WTC11 (cell line): ENCODE measurements around the gene SPEM3. TPM values are rescaled to one million over a fixed set of nuclear protein-coding genes. Genes with fewer than 3 reads are reported as not detected.

Experiments
- ATAC-seq: fragments of 200-7000 bp; cut with Tn5 transposase; 2 replicates; pipeline ENCODE4 v1.10.0; 2021; ENCODE audit warnings: mild to moderate bottlenecking, moderate library complexity
- CTCF ChIA-PET: fragments of 300-600 bp; sonication (Branson Sonifier 250); formaldehyde crosslinking; loops from one replicate; lab custom pipeline; 2021; ENCODE audit warnings: antibody characterized with exemption; lab: Charles Lee
- POLR2A ChIA-PET: fragments of 350-600 bp; sonication (Branson Sonifier 250); formaldehyde crosslinking; loops from one replicate; lab custom pipeline; 2021; ENCODE audit warnings: antibody characterized with exemption; lab: Charles Lee
- DNase-seq: peaks from one replicate; pipeline ENCODE4 v3.0.0; 2021; ENCODE audit warnings: low spot score
- H3K27ac Mint-ChIP-seq: 2 replicates; pipeline ENCODE4 v1.8.0; 2021; ENCODE audit warnings: mixed read lengths
- H3K27me3 Mint-ChIP-seq: 2 replicates; pipeline ENCODE4 v1.8.0; 2021; ENCODE audit warnings: low read depth, mild to moderate bottlenecking, moderate library complexity, mixed read lengths
- H3K36me3 Mint-ChIP-seq: 2 replicates; pipeline ENCODE4 v1.8.0; 2021; ENCODE audit warnings: mixed read lengths
- H3K4me1 Mint-ChIP-seq: 2 replicates; pipeline ENCODE4 v1.8.0; 2022; ENCODE audit warnings: mixed read lengths
- H3K4me3 Mint-ChIP-seq: 2 replicates; pipeline ENCODE4 v1.8.0; 2021; ENCODE audit warnings: mild to moderate bottlenecking, moderate library complexity, mixed read lengths
- H3K9me3 Mint-ChIP-seq: 2 replicates; pipeline ENCODE4 v1.8.0; 2021; ENCODE audit warnings: mixed read lengths
- GTF2I ChIP-seq: fragments of 250-450 bp; sonication (Bioruptor Pico); conservative IDR thresholded peaks from 2 replicates; pipeline ENCODE4 v1.4.0; 2021; ENCODE audit warnings: mild to moderate bottlenecking
- HMGA2 ChIP-seq: fragments of 250-450 bp; sonication (Bioruptor Pico); IDR thresholded peaks from 2 replicates; pipeline ENCODE4 v1.4.0; 2021; ENCODE audit warnings: mild to moderate bottlenecking, moderate library complexity
- NR1H2 ChIP-seq: sonication (generic); formaldehyde crosslinking; IDR thresholded peaks from 2 replicates; pipeline ENCODE4 v1.9.0; 2021; ENCODE audit warnings: mild to moderate bottlenecking, moderate library complexity, missing genetic modification reagents
- RELA ChIP-seq: sonication (generic); formaldehyde crosslinking; IDR thresholded peaks from 2 replicates; pipeline ENCODE4 v1.8.1; 2022; ENCODE audit warnings: missing genetic modification reagents, mild to moderate bottlenecking, borderline replicate concordance
- ZNF416 ChIP-seq: fragments of 250-450 bp; sonication (Bioruptor Pico); IDR thresholded peaks from 2 replicates; pipeline ENCODE4 v1.9.0; 2021; ENCODE audit warnings: mild to moderate bottlenecking, inconsistent platforms
- total RNA-seq: library from RNA; stranded (reverse); gene quantifications from 3 replicates; pipeline ENCODE4 v1.2.3, GENCODE V29; 2021
- TF ChIP-seq, protein P1 (sequence below): sonication (generic); formaldehyde crosslinking; IDR thresholded peaks from 2 replicates; pipeline ENCODE4 v1.8.0; 2022; ENCODE audit warnings: mild to moderate bottlenecking, missing genetic modification reagents
- TF ChIP-seq, protein P2 (sequence below): sonication (generic); formaldehyde crosslinking; IDR thresholded peaks from 2 replicates; pipeline ENCODE4 v1.8.1; 2022; ENCODE audit warnings: mild to moderate bottlenecking, moderate library complexity, missing genetic modification reagents
- TF ChIP-seq, protein P3 (sequence below): sonication (generic); formaldehyde crosslinking; IDR thresholded peaks from 2 replicates; pipeline ENCODE4 v1.8.0; 2023; ENCODE audit warnings: missing genetic modification reagents
- TF ChIP-seq, protein P4 (sequence below): fragments of 250-450 bp; sonication (Bioruptor Pico); conservative IDR thresholded peaks from 2 replicates; pipeline ENCODE4 v1.9.0; 2021; ENCODE audit warnings: mild to moderate bottlenecking
- TF ChIP-seq, protein P5 (sequence below): fragments of 250-450 bp; sonication (Bioruptor Pico); IDR thresholded peaks from 2 replicates; pipeline ENCODE4 v1.9.0; 2021; ENCODE audit warnings: mild to moderate bottlenecking, borderline replicate concordance
- TF ChIP-seq, protein P6 (sequence below): fragments of 200-600 bp; IDR thresholded peaks from 2 replicates; pipeline ENCODE4 v1.8.0; 2022; ENCODE audit warnings: antibody characterized with exemption
- TF ChIP-seq, protein P7 (sequence below): sonication (generic); formaldehyde crosslinking; IDR thresholded peaks from 2 replicates; pipeline ENCODE4 v1.8.0; 2022; ENCODE audit warnings: mild to moderate bottlenecking, missing genetic modification reagents
- TF ChIP-seq, protein P8 (sequence below): sonication (generic); formaldehyde crosslinking; IDR thresholded peaks from 2 replicates; pipeline ENCODE4 v1.8.1; 2023; ENCODE audit warnings: mild to moderate bottlenecking, missing genetic modification reagents
- TF ChIP-seq, protein P9 (sequence below): sonication (generic); formaldehyde crosslinking; IDR thresholded peaks from 2 replicates; pipeline ENCODE4 v1.8.1; 2023; ENCODE audit warnings: mild to moderate bottlenecking, missing genetic modification reagents, moderate library complexity

SPEM3 gene
- total RNA-seq, 1 experiment from 2014 or later = not detected

DNA sequence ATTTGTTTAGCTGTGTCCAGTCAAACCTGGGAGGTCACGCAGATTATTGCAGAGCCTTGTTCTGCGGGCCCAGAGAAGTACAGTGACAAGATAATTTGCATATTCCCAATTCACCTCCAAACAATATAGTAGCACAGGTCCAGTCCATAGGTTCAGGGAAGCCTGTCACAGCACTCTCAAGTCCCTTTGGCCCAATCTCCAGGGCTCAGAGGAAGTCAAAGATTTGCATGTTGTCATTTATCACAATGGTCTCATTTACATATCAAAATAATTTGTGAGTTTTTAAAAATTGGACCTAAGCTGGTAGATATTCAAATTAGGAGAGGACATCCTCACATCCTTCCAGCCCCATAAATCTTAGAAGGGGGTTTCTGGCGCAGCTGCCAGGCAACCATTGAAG lies 38.8 kb downstream of the SPEM3 start (continued):
- TF ChIP-seq, protein P1, sequence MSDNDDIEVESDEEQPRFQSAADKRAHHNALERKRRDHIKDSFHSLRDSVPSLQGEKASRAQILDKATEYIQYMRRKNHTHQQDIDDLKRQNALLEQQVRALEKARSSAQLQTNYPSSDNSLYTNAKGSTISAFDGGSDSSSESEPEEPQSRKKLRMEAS (CRISPR knock-in tag) = no peak
- TF ChIP-seq, protein P2, sequence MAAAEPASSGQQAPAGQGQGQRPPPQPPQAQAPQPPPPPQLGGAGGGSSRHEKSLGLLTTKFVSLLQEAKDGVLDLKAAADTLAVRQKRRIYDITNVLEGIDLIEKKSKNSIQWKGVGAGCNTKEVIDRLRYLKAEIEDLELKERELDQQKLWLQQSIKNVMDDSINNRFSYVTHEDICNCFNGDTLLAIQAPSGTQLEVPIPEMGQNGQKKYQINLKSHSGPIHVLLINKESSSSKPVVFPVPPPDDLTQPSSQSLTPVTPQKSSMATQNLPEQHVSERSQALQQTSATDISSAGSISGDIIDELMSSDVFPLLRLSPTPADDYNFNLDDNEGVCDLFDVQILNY (CRISPR knock-in tag) = no peak
- no peak for TF ChIP-seq NR1H2
- TF ChIP-seq, protein P3, sequence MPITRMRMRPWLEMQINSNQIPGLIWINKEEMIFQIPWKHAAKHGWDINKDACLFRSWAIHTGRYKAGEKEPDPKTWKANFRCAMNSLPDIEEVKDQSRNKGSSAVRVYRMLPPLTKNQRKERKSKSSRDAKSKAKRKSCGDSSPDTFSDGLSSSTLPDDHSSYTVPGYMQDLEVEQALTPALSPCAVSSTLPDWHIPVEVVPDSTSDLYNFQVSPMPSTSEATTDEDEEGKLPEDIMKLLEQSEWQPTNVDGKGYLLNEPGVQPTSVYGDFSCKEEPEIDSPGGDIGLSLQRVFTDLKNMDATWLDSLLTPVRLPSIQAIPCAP = no peak
- TF ChIP-seq, protein P4, sequence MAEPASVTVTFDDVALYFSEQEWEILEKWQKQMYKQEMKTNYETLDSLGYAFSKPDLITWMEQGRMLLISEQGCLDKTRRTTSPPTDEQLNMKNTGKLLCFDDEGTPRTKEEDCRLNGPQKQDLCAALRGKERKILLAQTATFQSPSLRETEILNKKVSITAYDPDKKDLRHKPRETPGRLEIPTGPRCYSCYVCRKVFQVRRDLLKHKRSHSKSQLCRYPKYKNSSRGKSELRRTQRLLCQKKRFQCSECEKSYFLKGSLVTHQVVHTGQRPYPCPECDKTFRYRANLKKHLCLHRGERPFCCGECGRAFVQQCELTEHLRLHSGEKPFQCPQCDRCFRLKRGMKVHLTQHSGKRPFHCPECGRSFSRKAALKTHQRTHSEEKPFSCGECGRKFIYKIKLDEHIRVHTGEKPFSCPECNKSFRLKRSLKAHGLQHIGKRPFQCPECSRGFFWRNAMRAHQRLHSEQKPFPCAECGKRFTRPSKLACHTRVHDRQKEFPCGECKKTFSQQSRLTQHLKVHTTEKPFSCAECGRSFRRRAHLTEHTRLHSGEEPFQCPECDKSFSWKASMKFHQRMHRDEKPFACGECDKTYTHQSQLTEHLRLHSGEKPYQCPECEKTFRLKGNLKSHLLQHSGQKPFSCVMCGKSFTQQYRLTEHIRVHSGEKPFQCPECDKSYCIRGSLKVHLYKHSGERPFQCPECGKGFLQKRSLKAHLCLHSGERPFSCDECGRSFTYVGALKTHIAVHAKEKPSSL = no peak

DNA sequence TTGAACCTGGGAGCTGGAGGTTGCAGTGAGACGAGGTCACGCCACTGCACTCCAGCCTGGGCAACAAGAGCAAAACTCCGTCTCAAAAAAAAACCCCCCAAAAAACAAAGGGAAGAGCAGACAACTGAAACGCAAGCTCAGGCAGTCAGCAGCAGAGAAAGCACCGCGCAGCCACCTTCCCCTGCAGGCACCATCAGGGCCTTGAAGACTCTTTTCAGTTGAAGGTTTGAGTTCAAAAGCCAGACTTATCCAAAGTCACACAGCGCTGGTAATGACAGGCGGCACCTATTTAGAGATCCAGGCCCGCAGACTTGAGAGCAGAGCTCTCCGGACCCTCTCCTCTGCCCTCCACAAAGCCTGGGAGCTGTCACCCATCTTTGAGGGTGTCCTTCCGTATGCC lies 39.6 kb downstream of the SPEM3 start:
- no peaks in the 10 kb centered on the region for H3K27me3 Mint-ChIP-seq
- H3K4me1 Mint-ChIP-seq = 0 out of 2 replicates have a peak, but pooled peaks cover 6% of the 10 kb centered on the region
- ChIA-PET CTCF (no interaction called here), POLR2A (no interaction called here)
- peak overlapping the region; percentile 41 for H3K27ac Mint-ChIP-seq
- ATAC-seq (no peak), DNase-seq (no peak)
- TF ChIP-seq NR1H2 = no peak
- TF ChIP-seq, protein P5, sequence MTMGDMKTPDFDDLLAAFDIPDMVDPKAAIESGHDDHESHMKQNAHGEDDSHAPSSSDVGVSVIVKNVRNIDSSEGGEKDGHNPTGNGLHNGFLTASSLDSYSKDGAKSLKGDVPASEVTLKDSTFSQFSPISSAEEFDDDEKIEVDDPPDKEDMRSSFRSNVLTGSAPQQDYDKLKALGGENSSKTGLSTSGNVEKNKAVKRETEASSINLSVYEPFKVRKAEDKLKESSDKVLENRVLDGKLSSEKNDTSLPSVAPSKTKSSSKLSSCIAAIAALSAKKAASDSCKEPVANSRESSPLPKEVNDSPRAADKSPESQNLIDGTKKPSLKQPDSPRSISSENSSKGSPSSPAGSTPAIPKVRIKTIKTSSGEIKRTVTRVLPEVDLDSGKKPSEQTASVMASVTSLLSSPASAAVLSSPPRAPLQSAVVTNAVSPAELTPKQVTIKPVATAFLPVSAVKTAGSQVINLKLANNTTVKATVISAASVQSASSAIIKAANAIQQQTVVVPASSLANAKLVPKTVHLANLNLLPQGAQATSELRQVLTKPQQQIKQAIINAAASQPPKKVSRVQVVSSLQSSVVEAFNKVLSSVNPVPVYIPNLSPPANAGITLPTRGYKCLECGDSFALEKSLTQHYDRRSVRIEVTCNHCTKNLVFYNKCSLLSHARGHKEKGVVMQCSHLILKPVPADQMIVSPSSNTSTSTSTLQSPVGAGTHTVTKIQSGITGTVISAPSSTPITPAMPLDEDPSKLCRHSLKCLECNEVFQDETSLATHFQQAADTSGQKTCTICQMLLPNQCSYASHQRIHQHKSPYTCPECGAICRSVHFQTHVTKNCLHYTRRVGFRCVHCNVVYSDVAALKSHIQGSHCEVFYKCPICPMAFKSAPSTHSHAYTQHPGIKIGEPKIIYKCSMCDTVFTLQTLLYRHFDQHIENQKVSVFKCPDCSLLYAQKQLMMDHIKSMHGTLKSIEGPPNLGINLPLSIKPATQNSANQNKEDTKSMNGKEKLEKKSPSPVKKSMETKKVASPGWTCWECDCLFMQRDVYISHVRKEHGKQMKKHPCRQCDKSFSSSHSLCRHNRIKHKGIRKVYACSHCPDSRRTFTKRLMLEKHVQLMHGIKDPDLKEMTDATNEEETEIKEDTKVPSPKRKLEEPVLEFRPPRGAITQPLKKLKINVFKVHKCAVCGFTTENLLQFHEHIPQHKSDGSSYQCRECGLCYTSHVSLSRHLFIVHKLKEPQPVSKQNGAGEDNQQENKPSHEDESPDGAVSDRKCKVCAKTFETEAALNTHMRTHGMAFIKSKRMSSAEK = no peak
- no peaks in the 10 kb centered on the region for H3K9me3 Mint-ChIP-seq
- H3K4me3 Mint-ChIP-seq = no peak overlapping the region
- H3K36me3 Mint-ChIP-seq = no peaks in the 10 kb centered on the region

DNA sequence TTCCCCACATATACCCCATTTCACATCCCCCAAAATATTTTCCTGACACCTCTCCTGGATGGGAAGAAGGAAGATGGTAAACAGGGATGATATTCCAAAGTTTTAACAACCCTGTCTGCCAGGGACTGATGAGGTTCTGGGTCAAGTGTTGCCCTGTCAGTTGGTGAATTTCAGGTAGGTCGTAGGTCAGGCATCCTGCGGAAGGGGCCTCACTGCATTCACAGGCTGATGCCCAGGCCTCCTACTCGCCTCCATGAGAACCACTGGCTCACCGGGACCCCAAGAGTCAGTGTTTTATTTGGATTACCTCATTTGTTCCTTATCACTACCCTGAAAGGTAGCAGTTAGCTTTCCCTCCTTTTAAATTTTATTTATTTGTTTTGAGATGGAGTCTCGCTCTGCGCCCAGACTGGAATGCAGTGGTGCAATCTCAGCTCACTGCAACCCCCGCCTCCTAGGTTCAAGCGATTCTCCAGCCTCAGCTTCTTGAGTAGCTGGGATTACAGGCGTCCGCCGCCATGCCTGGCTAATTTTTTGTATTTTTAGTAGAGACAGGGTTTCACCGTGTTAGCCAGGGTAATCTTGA lies 40.2 kb downstream of the SPEM3 start:
- POLR2A ChIA-PET = no interaction called here
- H3K36me3 Mint-ChIP-seq = no peaks in the 10 kb centered on the region
- CTCF ChIA-PET = no interaction called here
- H3K27ac Mint-ChIP-seq = peak overlapping the region; percentile 41
- H3K4me3 Mint-ChIP-seq = no peak overlapping the region
- no peaks in the 10 kb centered on the region for H3K9me3 Mint-ChIP-seq
- DNase-seq (no peak), ATAC-seq (no peak)
- 0 out of 2 replicates have a peak, but pooled peaks cover 6% of the 10 kb centered on the region for H3K4me1 Mint-ChIP-seq
- H3K27me3 Mint-ChIP-seq = no peaks in the 10 kb centered on the region
- TF ChIP-seq, protein P6, sequence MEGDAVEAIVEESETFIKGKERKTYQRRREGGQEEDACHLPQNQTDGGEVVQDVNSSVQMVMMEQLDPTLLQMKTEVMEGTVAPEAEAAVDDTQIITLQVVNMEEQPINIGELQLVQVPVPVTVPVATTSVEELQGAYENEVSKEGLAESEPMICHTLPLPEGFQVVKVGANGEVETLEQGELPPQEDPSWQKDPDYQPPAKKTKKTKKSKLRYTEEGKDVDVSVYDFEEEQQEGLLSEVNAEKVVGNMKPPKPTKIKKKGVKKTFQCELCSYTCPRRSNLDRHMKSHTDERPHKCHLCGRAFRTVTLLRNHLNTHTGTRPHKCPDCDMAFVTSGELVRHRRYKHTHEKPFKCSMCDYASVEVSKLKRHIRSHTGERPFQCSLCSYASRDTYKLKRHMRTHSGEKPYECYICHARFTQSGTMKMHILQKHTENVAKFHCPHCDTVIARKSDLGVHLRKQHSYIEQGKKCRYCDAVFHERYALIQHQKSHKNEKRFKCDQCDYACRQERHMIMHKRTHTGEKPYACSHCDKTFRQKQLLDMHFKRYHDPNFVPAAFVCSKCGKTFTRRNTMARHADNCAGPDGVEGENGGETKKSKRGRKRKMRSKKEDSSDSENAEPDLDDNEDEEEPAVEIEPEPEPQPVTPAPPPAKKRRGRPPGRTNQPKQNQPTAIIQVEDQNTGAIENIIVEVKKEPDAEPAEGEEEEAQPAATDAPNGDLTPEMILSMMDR = no peak
- TF ChIP-seq, protein P7, sequence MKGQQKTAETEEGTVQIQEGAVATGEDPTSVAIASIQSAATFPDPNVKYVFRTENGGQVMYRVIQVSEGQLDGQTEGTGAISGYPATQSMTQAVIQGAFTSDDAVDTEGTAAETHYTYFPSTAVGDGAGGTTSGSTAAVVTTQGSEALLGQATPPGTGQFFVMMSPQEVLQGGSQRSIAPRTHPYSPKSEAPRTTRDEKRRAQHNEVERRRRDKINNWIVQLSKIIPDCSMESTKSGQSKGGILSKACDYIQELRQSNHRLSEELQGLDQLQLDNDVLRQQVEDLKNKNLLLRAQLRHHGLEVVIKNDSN (CRISPR knock-in tag) = no peak
- TF ChIP-seq, protein P8, sequence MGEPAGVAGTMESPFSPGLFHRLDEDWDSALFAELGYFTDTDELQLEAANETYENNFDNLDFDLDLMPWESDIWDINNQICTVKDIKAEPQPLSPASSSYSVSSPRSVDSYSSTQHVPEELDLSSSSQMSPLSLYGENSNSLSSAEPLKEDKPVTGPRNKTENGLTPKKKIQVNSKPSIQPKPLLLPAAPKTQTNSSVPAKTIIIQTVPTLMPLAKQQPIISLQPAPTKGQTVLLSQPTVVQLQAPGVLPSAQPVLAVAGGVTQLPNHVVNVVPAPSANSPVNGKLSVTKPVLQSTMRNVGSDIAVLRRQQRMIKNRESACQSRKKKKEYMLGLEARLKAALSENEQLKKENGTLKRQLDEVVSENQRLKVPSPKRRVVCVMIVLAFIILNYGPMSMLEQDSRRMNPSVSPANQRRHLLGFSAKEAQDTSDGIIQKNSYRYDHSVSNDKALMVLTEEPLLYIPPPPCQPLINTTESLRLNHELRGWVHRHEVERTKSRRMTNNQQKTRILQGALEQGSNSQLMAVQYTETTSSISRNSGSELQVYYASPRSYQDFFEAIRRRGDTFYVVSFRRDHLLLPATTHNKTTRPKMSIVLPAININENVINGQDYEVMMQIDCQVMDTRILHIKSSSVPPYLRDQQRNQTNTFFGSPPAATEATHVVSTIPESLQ = no peak
- TF ChIP-seq, protein P2 (CRISPR knock-in tag) = no peak
- TF ChIP-seq ZNF416 (no peak), HMGA2 (CRISPR knock-in tag) (no peak), RELA (CRISPR knock-in tag) (no peak), GTF2I (CRISPR knock-in tag) (no peak)
- TF ChIP-seq, protein P9, sequence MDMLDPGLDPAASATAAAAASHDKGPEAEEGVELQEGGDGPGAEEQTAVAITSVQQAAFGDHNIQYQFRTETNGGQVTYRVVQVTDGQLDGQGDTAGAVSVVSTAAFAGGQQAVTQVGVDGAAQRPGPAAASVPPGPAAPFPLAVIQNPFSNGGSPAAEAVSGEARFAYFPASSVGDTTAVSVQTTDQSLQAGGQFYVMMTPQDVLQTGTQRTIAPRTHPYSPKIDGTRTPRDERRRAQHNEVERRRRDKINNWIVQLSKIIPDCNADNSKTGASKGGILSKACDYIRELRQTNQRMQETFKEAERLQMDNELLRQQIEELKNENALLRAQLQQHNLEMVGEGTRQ (CRISPR knock-in tag) = no peak
- TF ChIP-seq, protein P1 (CRISPR knock-in tag) = no peak
